ENCODE data around the gene RHBDF1.
"Not testable (repeated sequence)": the region's sequence is repeated elsewhere in the genome, so short reads cannot be mapped to it uniquely, and the experiment has no call there.

The RHBDF1 gene

DNA sequence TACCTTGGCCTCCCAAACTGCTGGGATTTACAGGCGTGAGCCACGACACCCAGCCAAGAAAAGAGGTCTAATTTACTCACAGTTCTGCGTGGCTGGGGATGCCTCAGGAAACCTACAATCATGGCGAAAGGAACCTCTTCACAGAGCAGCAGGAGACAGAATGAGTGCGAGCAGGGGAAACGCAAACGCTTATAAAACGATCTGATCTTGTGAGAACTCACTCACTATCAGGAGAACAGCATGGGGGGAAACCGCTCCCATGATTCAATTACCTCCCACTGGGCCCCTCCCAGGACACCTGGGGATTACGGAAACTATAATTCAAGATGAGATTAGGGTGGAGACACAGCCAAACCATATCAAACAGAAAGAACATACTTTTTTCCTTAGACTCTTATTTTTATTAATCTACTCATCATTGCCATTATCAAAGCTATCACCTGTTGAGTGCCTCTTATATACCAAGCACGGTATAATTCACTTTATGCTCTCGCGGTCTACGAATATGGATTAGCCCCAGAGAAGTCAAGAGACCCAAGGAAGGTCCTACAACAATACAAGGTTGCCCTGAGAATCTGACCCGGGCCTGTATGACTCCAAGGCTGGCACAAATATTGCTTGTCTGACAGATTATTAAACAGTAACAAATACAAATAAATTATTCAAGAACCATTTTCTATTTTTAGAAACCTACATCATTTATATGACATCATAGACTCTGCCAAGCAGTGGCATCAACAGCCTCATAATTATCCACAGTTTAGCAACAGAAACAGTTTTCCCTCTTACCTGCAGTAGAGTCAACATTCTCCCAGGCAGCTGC is 21.5 kb downstream of the RHBDF1 start:
- H3K4me3 Mint-ChIP-seq: no peak overlapping the region
- H3K27ac Mint-ChIP-seq: no peak overlapping the region
- no peaks in the 10 kb centered on the region for H3K9me3 Mint-ChIP-seq
- peaks cover 30% of the 10 kb centered on the region for H3K4me1 Mint-ChIP-seq (ENCODE audit: low read depth)
- H3K27me3 Mint-ChIP-seq: no peaks in the 10 kb centered on the region
- intact Hi-C loops (cut with micrococcal nuclease): no loop called here
- peaks cover 73% of the 10 kb centered on the region for H3K36me3 Mint-ChIP-seq (ENCODE audit: low read depth)

DNA sequence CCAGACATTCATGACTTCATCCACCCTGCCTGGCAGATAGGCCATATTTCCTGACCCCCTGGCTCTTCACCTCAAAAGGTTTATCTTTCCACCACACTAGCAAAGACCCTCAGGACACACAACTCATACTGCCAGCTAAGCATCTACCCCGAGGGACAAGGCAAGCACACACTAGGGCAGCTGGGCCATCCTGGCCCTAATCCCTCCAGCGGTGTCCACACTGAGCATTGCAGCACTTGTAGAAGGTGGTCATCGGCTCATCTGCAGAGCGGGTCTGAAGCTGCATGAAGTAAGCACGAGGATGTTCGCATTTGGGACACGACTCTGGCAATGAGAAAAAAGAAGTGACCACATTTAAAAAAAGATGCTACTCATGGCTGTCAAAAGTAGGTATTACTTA is 25.2 kb downstream of the RHBDF1 start:
- intact Hi-C loops (cut with micrococcal nuclease): no loop called here
- H3K36me3 Mint-ChIP-seq (ENCODE audit: low read depth): peaks cover 89% of the 10 kb centered on the region

DNA sequence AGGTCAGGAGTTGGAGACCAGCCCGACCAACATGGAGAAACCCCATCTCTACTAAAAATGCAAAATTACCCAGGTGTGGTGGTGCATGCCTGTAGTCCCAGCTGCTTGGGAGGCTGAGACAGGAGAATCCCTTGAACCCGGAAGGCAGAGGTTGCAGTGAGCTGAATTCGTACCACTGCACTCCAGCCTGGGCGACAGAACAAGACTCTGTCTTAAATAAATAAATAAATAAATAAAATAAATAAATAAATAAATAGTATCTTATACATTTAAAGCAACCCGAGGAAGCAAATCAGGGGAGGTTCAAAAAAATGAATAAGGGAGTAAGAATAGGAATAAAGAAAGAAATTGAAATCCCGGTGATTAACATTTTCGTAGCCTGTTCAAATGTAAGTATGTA is 25.9 kb downstream of the RHBDF1 start:
- H3K27me3 Mint-ChIP-seq; intact Hi-C loops (cut with micrococcal nuclease); H3K27ac Mint-ChIP-seq; H3K4me3 Mint-ChIP-seq; H3K9me3 Mint-ChIP-seq: not testable (repeated sequence)
- Mint-ChIP-seq H3K36me3 (ENCODE audit: low read depth) (peaks cover 94% of the 10 kb centered on the region), H3K4me1 (ENCODE audit: low read depth) (peaks cover 22% of the 10 kb centered on the region)

More for the DNA sequence above, 25.2 kb downstream of the RHBDF1 start:
- H3K27ac Mint-ChIP-seq: no peak overlapping the region
- H3K27me3 Mint-ChIP-seq: no peaks in the 10 kb centered on the region
- H3K4me3 Mint-ChIP-seq: no peak overlapping the region
- H3K9me3 Mint-ChIP-seq: no peaks in the 10 kb centered on the region
- H3K4me1 Mint-ChIP-seq (ENCODE audit: low read depth): peaks cover 22% of the 10 kb centered on the region

DNA sequence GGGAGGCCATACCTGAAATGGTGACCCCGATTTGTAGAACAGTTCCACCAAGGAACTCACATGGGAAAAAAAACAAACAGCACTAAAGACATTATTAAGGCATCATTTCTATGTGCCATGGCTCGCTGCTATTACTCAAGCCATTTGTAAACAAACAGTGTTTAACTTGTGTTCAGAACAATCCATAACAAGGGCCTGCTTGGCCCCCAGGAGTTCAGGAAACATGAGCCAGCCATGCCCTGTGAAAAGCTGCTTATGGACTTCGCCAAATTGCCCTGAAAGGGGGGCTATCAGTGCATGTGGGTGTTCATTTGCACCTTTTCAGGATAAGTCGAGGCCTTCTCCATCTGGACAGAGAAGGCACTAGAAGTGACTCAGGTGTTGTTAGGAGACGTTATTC is 27.0 kb downstream of the RHBDF1 start:
- H3K27me3 Mint-ChIP-seq: no peaks in the 10 kb centered on the region
- no peak overlapping the region for H3K27ac Mint-ChIP-seq
- no peak overlapping the region for H3K4me3 Mint-ChIP-seq
- no peaks in the 10 kb centered on the region for H3K9me3 Mint-ChIP-seq
- H3K4me1 Mint-ChIP-seq (ENCODE audit: low read depth): peaks cover 13% of the 10 kb centered on the region
- H3K36me3 Mint-ChIP-seq (ENCODE audit: low read depth): peaks cover 89% of the 10 kb centered on the region
- intact Hi-C loops (cut with micrococcal nuclease): no loop called here

DNA sequence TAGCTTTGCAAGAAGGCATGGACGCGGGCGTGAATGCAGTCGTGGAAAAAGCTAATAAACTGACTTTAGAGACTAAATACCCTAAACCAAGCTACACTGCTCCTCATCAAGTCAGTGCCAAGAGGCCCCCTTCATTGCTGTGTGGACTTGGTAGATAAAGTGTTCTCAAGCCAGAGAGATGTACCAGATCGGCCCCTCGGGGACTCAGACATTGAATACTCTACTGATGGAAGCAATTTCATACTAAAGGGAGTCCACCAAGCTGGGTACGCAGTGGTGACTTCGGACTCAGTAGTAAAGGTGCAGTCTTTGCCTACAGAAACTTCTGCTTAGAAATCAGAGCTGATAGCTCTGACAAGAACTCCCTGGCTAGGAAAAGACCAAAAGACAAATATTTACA is 27.8 kb downstream of the RHBDF1 start:
- no peak overlapping the region for H3K4me3 Mint-ChIP-seq
- H3K27ac Mint-ChIP-seq: no peak overlapping the region
- H3K4me1 Mint-ChIP-seq (ENCODE audit: low read depth): peaks cover 13% of the 10 kb centered on the region
- H3K9me3 Mint-ChIP-seq: no peaks in the 10 kb centered on the region
- H3K27me3 Mint-ChIP-seq: no peaks in the 10 kb centered on the region
- intact Hi-C loops (cut with micrococcal nuclease): no loop called here
- peaks cover 81% of the 10 kb centered on the region for H3K36me3 Mint-ChIP-seq (ENCODE audit: low read depth)

DNA sequence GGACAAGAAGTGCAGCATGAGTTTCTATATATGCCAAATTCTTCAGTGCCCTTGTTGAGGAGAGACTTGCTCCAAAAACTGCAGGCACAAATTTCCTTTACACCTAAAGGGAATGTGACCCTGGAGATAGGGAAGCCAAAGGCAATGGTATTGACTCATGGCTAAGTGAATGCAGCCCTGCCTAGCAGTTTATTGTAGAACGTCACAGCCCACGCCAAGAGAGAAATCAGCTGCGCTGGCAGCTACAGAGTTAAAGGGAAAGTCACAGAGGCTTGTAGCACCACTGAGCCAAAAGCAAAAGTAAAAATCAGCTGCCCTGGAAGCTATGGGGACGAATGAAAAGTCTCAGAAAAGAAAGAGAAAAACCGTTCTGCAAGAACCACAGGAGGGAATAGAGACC is 29.1 kb downstream of the RHBDF1 start:
- intact Hi-C loops (cut with micrococcal nuclease): no loop called here
- peaks cover 27% of the 10 kb centered on the region for H3K4me1 Mint-ChIP-seq (ENCODE audit: low read depth)

DNA sequence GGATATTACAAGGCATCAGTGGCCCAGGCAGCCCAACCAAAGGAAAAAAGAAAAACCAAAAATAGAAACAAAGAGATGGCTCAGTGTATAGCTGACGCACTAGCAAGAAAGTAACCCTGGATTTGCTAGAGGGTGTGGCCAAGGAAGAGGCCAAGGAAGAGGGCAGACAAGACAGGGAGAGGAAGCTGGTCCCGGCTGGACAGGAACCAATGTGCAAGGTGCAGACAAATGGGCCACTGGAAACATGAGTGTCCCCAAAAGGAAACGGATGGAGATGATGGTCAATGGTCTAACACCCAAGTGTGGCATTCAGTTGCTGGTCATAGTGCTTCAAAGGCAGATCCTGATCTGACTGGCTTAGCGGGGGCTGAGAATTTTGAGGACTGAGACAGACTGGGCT is 29.7 kb downstream of the RHBDF1 start:
- no peak overlapping the region for H3K4me3 Mint-ChIP-seq
- no peaks in the 10 kb centered on the region for H3K9me3 Mint-ChIP-seq
- H3K4me1 Mint-ChIP-seq (ENCODE audit: low read depth): peaks cover 30% of the 10 kb centered on the region
- no peaks in the 10 kb centered on the region for H3K27me3 Mint-ChIP-seq
- peaks cover 78% of the 10 kb centered on the region for H3K36me3 Mint-ChIP-seq (ENCODE audit: low read depth)
- H3K27ac Mint-ChIP-seq: no peak overlapping the region
- intact Hi-C loops (cut with micrococcal nuclease): no loop called here

More for the DNA sequence above, 29.1 kb downstream of the RHBDF1 start:
- Mint-ChIP-seq H3K36me3 (ENCODE audit: low read depth) (peaks cover 76% of the 10 kb centered on the region), H3K4me3 (no peak overlapping the region), H3K27ac (no peak overlapping the region), H3K27me3 (no peaks in the 10 kb centered on the region), H3K9me3 (no peaks in the 10 kb centered on the region)

DNA sequence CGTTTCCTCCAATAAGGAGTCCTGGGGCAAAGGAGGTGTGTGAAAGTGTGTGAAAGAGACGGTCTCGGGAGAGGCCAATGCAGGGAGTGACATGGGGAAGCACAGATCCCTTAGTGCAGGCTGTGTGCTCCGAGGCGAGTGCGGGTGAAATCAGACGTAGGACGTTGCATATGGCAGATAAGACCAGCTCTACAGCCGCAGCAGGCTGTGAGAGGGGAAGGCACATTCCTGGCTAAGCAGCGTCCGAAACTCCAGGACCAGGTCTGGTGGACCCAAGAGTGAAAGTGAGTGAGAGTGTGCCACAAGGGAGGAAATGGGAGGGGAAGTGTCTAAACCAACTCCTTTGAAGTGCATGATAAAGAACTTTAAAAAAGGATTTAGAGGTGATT is 30.4 kb downstream of the RHBDF1 start:
- H3K9me3 Mint-ChIP-seq: no peaks in the 10 kb centered on the region
- peaks cover 74% of the 10 kb centered on the region for H3K36me3 Mint-ChIP-seq (ENCODE audit: low read depth)
- H3K27me3 Mint-ChIP-seq: no peaks in the 10 kb centered on the region
- H3K4me1 Mint-ChIP-seq (ENCODE audit: low read depth): peaks cover 30% of the 10 kb centered on the region
- H3K4me3 Mint-ChIP-seq: no peak overlapping the region
- intact Hi-C loops (cut with micrococcal nuclease): no loop called here
- H3K27ac Mint-ChIP-seq: no peak overlapping the region

DNA sequence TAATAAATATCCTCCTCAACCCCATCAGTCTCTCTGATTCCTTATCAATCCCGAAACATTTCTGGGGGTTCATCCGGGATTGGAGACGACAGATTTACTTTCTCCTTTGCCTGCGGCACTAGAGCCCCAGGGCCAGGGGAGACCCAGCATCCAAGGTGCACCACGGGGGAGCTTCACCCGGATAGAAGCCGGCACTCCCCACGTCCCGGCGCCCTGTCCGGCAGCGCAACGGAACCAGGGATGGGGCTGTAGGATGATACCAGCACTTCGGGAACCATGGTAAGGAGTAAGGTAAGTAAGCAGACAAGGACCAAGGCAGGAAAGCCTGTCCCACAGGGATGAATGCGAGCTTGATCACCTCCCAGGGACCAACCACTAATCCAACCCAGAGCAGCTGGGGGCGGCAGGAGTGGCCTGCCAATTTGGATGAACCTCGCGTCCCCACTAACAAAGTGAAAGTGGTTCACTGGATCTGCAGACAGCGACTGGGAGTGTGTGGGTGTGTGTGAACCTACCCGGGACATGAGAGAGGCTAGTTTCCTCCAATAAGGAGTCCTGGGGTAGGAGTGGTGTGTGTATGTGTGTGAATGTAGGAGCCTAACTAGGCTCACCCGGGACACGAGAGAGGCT is 30.9 kb downstream of the RHBDF1 start:
- H3K9me3 Mint-ChIP-seq: no peaks in the 10 kb centered on the region
- H3K36me3 Mint-ChIP-seq (ENCODE audit: low read depth): peaks cover 71% of the 10 kb centered on the region
- peaks cover 30% of the 10 kb centered on the region for H3K4me1 Mint-ChIP-seq (ENCODE audit: low read depth)
- no peak overlapping the region for H3K4me3 Mint-ChIP-seq
- intact Hi-C loops (cut with micrococcal nuclease): no loop called here
- H3K27ac Mint-ChIP-seq: no peak overlapping the region
- H3K27me3 Mint-ChIP-seq: no peaks in the 10 kb centered on the region

DNA sequence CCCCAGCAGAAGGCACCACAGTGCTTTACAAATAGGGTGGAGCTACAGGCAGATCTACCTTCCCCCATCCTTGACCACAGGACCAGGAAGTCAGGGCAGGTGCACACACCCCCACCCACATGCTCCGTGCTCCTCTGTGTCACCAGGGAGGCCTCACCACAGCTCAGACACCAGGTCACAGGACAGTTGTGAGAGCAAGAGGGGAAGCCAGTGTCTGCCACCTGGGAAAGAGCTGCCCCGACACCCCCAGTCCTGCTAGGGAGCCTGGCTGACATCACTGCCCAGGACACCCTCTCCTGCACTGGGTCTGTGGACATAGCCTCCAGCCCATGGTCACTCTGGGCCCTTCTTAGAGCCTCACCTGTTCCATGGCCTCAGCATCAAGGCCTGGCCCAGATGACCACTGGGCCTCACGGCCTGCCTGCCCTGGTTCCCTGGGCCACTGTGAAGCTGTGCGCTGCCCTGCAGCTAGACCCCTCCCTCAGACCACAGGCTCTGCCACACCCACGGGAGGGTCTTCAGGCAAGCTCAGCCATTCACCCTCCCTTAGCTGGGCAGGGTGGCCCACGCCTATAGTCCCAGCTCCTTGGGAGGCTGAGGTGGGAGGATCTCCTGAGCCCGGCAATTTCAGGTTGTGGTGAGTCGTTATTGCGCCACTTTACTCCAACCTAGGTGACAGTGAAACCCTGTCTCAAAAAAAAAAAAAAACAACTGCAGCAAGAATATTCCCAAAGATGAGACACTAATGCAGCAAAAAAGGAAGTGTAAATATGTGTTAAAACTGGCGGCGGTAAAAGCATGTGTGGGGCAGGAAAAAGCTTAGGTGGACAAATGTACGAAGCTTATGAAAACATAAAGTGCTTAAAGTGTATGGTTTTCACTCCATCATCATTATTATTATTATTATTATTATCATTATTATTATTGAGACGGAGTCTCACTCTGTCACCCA is 33.2 kb downstream of the RHBDF1 start:
- no peak overlapping the region for H3K27ac Mint-ChIP-seq
- H3K4me1 Mint-ChIP-seq (ENCODE audit: low read depth): peaks cover 49% of the 10 kb centered on the region

DNA sequence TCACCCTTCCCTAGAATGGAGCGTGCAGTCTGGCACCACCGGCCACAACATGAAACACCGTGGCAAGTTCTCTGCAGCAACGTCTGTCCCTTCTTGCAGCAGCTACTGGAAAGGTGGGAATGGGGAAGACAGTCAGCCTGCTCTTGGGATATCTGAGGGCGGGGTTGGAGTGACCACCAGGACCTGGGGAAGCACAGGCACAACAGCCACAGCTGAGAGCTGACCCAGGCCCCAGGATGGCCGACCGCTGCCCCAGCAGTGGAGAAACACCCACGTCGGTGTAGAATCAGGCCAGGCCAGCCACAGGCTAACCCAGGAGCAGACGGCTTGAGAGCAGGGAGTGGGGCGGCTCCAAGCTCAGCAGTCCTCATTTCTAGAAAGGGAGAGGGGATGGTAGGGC is 34.2 kb downstream of the RHBDF1 start:
- H3K4me1 Mint-ChIP-seq (ENCODE audit: low read depth): peaks cover 57% of the 10 kb centered on the region
- H3K27me3 Mint-ChIP-seq; intact Hi-C loops (cut with micrococcal nuclease); H3K9me3 Mint-ChIP-seq; H3K4me3 Mint-ChIP-seq: not testable (repeated sequence)
- peaks cover 38% of the 10 kb centered on the region for H3K36me3 Mint-ChIP-seq (ENCODE audit: low read depth)
- H3K27ac Mint-ChIP-seq: peak overlapping the region; percentile 11

More for the DNA sequence above, 33.2 kb downstream of the RHBDF1 start:
- intact Hi-C loops (cut with micrococcal nuclease): no loop called here
- H3K36me3 Mint-ChIP-seq (ENCODE audit: low read depth): peaks cover 48% of the 10 kb centered on the region
- no peaks in the 10 kb centered on the region for H3K27me3 Mint-ChIP-seq
- H3K9me3 Mint-ChIP-seq: no peaks in the 10 kb centered on the region
- H3K4me3 Mint-ChIP-seq: no peak overlapping the region

DNA sequence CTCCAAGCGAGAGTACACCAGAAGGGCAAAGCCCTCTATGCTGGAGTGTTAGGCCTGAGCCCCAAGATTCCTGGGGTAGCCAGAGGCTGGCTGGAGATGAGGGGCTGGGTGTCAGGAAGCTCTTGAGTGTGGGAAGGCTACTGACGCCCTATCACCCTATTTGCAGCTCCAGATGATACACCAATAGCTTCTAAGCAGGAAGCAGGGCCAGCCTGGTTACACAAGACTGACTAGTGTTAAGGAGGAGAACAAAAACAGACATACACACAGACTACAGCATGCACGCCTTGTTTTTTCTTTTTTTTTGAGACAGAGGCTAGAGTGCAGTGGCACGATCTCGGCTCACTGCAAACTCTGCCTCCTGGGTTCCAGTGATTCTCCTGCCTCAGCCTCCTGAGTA is 34.9 kb downstream of the RHBDF1 start:
- Mint-ChIP-seq H3K9me3 (no peaks in the 10 kb centered on the region), H3K4me3 (no peak overlapping the region), H3K27me3 (no peaks in the 10 kb centered on the region), H3K36me3 (ENCODE audit: low read depth) (peaks cover 31% of the 10 kb centered on the region), H3K4me1 (ENCODE audit: low read depth) (peaks cover 53% of the 10 kb centered on the region), H3K27ac (peak overlapping the region; percentile 11)
- intact Hi-C loops (cut with micrococcal nuclease): no loop called here

DNA sequence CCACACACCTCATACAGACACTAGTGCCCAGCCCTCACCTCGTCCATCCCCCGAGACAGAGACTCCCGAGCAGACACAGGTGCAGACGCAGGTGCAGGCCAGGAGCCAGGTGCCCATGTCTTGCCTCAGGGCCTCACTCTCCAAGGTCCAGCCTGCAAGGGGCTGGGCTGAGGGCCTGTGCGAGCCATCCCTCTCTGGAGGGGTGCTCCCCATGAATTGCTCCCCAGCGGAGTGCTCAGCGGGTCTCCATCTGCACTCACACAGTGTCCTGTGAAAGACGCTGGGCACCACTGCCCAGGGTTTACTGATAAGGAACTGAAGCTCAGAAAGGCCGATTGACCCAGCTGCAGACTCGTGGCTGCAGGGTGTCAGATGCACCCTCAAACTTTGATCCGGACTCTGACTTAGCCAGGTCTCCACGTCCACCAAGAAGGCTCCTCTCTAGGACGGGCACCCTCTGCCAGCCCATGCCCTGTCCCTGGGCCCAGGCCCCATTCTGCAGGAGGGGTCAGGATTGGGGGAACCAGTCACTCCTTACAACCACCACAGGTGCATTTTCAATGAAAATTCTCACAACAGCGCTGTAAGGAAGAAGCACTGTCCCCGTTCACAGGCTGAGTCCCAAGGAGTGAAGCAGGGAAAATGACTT is 36.0 kb downstream of the RHBDF1 start:
- Mint-ChIP-seq H3K36me3 (ENCODE audit: low read depth) (peaks cover 21% of the 10 kb centered on the region), H3K27me3 (no peaks in the 10 kb centered on the region), H3K4me1 (ENCODE audit: low read depth) (peaks cover 44% of the 10 kb centered on the region), H3K9me3 (no peaks in the 10 kb centered on the region), H3K27ac (no peak overlapping the region), H3K4me3 (no peak overlapping the region)
- intact Hi-C loops (cut with micrococcal nuclease): no loop called here
